ENCODE measurements around the gene PAX8.
"Not testable (repeated sequence)": the region's sequence is repeated elsewhere in the genome, so short reads cannot be mapped to it uniquely, and the experiment has no call there.

PAX8 gene

DNA sequence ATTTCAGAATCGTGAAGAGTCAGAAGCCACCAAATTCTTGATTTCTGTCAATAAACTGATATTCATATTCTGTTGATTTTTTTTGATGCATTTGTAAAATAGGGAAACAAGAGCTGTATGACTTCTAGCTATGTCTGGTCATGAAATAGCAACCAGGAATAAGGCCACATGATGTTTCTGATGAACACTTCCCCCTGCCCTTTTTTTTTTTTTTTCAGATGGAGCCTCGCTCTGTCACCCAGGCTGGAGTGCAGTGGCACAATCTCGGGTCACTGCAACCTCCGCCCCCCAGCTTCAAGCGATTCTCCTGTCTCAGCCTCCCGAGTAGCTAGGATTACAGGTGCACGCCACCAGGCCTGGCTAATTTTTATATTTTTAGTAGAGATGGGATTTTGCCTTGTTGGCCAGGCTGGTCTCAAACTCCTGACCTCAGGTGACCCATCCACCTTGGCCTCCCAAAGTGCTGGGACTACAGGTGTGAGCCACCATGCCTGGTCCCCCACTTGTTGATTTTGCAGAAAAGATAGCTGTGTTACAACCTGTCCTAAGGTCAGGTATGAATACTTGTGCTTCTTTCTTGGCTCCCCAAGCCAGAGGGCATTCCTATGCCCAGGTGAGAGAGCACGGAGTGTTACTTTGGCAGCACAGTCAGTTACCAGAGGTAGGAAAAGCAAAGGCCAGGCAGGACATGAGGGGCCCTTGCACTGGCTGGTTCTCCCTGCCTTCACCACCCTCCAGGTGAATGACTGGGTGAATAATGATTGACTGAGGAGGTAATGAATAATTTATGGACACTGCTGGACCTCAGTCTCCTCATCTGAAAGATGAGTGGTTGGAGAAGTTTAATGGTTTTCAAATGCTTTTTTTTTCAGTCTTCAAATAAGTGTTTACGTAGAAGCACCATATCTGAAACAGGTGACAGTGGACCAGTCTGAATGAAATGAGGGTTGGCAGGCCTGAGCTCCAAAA lies 39.6 kb downstream of the PAX8 start:
- TF ChIP-seq POLR2AphosphoS5 (IDR thresholded peaks at IDR 0.05; ENCODE audit: low read depth) = no peak
- TF ChIP-seq, protein P1, sequence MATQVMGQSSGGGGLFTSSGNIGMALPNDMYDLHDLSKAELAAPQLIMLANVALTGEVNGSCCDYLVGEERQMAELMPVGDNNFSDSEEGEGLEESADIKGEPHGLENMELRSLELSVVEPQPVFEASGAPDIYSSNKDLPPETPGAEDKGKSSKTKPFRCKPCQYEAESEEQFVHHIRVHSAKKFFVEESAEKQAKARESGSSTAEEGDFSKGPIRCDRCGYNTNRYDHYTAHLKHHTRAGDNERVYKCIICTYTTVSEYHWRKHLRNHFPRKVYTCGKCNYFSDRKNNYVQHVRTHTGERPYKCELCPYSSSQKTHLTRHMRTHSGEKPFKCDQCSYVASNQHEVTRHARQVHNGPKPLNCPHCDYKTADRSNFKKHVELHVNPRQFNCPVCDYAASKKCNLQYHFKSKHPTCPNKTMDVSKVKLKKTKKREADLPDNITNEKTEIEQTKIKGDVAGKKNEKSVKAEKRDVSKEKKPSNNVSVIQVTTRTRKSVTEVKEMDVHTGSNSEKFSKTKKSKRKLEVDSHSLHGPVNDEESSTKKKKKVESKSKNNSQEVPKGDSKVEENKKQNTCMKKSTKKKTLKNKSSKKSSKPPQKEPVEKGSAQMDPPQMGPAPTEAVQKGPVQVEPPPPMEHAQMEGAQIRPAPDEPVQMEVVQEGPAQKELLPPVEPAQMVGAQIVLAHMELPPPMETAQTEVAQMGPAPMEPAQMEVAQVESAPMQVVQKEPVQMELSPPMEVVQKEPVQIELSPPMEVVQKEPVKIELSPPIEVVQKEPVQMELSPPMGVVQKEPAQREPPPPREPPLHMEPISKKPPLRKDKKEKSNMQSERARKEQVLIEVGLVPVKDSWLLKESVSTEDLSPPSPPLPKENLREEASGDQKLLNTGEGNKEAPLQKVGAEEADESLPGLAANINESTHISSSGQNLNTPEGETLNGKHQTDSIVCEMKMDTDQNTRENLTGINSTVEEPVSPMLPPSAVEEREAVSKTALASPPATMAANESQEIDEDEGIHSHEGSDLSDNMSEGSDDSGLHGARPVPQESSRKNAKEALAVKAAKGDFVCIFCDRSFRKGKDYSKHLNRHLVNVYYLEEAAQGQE (IDR thresholded peaks at IDR 0.05; ENCODE audit: insufficient replicate concordance, low read depth) = no peak
- no peak for TF ChIP-seq GABPA (IDR thresholded peaks at IDR 0.05; ENCODE audit: low read depth)
- TF ChIP-seq, protein P2, sequence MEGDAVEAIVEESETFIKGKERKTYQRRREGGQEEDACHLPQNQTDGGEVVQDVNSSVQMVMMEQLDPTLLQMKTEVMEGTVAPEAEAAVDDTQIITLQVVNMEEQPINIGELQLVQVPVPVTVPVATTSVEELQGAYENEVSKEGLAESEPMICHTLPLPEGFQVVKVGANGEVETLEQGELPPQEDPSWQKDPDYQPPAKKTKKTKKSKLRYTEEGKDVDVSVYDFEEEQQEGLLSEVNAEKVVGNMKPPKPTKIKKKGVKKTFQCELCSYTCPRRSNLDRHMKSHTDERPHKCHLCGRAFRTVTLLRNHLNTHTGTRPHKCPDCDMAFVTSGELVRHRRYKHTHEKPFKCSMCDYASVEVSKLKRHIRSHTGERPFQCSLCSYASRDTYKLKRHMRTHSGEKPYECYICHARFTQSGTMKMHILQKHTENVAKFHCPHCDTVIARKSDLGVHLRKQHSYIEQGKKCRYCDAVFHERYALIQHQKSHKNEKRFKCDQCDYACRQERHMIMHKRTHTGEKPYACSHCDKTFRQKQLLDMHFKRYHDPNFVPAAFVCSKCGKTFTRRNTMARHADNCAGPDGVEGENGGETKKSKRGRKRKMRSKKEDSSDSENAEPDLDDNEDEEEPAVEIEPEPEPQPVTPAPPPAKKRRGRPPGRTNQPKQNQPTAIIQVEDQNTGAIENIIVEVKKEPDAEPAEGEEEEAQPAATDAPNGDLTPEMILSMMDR (IDR thresholded peaks at IDR 0.05; ENCODE audit: insufficient read depth, low read length) = no peak
- TF ChIP-seq SPI1 (IDR thresholded peaks at IDR 0.05; ENCODE audit: borderline replicate concordance, low read depth) = no peak
- Histone ChIP-seq H3K27ac (replicated peaks) (no peak overlapping the region), H3K27me3 (ENCODE audit: insufficient read depth, poor library complexity, severe bottlenecking) (no peaks in the 10 kb centered on the region), H3K4me3 (replicated peaks; ENCODE audit: insufficient read depth, low read length) (no peak overlapping the region)
- no peak for DNase-seq (ENCODE audit: low read depth in 1 of 2, low spot score in 1 of 2)

DNA sequence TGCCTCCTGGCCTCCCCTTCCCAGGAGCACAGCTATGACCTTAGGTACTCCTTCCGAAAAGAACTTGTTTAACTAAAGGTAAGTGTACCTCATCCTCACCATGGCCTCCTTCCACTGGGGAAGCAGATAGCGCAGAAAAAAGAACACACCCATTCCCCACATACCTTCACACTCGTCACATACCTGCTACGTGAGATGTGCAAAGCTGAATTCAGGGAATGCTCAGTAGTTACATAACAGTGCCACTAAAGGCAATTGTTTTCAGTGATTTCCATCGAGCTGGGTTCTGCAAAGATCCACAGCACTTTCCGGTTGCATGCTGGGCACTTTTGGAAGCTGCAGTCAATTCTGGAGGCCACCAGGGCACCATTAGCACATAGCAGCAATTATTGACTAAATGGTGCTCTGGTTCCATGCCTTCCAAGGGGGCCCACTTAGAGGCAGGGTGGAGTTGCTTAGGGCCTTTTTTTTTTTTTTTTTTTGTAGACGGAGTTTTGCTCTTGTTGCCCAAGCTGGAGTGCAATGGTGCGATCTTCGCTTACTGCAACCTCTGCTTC lies 41.0 kb downstream of the PAX8 start:
- Histone ChIP-seq H3K4me3 (replicated peaks; ENCODE audit: insufficient read depth, low read length) (no peak overlapping the region), H3K27me3 (ENCODE audit: insufficient read depth, poor library complexity, severe bottlenecking) (no peaks in the 10 kb centered on the region), H3K27ac (replicated peaks) (no peak overlapping the region)
- no peak for TF ChIP-seq POLR2AphosphoS5 (IDR thresholded peaks at IDR 0.05; ENCODE audit: low read depth)
- TF ChIP-seq SPI1 (IDR thresholded peaks at IDR 0.05; ENCODE audit: borderline replicate concordance, low read depth) = no peak
- no peak for TF ChIP-seq GABPA (IDR thresholded peaks at IDR 0.05; ENCODE audit: low read depth)
- TF ChIP-seq, protein P1 (IDR thresholded peaks at IDR 0.05; ENCODE audit: insufficient replicate concordance, low read depth) = no peak
- TF ChIP-seq, protein P2 (IDR thresholded peaks at IDR 0.05; ENCODE audit: insufficient read depth, low read length) = no peak
- no peak for DNase-seq (ENCODE audit: low read depth in 1 of 2, low spot score in 1 of 2)

DNA sequence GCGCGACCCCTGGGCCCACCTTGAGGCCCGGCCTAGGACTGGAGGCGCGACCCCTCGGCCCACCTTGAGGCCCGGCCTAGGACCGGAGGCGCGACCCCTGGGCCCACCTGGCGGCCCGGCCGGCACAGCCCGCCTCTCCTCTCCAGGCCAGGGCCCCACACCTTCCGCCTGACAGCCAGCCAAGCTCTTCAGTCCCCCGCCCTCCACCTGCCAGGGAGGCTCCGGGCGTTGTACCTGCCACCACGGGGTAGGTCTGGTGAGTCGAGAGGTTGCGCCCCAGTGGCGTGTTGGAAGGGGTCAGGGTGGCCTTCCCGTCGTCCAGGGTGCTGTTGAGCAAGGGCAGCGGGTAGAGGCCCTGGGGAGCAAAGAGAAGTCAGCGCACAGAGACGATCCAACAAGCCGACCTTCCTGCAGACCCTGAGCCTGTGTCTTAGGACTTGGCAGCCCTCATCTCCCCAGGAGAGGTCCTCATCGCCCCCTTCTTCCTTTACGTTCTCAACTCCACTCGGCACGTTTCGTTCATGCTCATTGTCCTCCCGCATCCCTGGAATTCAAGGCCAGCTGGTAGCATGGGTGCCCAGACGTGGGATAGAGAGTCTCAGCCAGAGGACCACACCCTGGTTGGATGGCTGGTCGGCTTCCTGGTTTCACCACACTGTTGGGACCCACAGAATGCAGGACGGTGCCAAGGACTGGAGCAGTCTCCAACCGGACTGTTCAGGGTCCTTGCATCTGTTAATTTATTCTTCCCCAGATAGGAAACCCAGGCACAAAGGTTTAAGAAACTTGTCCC lies 42.2 kb downstream of the PAX8 start:
- DNase-seq (ENCODE audit: low read depth in 1 of 2, low spot score in 1 of 2) = no peak
- Histone ChIP-seq H3K27ac (replicated peaks) (no peak overlapping the region), H3K4me3 (replicated peaks; ENCODE audit: insufficient read depth, low read length) (no peak overlapping the region), H3K27me3 (ENCODE audit: insufficient read depth, poor library complexity, severe bottlenecking) (no peaks in the 10 kb centered on the region)
- TF ChIP-seq SPI1 (IDR thresholded peaks at IDR 0.05; ENCODE audit: borderline replicate concordance, low read depth) = no peak

DNA sequence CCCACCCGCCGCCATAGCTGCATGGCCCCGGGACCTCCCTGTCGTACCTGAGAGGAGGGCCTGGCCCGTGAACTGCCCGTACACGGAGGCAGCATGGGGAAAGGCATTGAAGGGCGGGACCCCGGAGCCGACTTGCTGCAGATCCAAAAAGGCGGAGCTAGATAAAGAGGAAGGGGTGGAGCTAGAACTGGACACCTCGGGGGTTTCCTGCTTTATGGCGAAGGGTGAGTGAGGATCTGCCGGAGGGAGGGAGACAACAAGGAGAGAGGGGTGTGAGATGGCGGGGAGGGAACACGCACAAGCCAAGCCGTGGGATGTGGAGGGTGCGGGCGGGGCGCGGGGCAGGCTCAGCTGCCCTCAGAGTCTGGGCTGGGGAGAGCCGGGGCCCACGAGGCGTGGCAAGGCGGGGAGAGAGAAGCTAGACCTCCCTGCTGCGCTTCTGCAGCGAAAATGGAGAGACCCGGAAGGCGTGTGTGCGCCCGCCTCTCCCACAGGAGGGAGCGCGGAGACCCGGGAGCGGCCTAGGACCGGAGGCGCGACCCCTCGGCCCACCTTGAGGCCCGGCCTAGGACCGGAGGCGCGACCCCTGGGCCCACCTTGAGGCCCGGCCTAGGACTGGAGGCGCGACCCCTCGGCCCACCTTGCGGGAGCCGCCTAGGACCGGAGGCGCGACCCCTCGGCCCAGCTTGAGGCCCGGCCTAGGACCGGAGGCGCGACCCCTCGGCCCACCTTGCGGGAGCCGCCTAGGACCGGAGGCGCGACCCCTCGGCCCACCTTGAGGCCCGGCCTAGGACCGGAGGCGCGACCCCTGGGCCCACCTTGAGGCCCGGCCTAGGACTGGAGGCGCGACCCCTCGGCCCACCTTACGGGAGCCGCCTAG lies 43.1 kb downstream of the PAX8 start:
- not testable (repeated sequence) for H3K27ac ChIP-seq (replicated peaks)

More for the DNA sequence above, 43.1 kb downstream of the PAX8 start:
- H3K27me3 ChIP-seq (ENCODE audit: insufficient read depth, poor library complexity, severe bottlenecking); H3K4me3 ChIP-seq (replicated peaks; ENCODE audit: insufficient read depth, low read length); DNase-seq (ENCODE audit: low read depth in 1 of 2, low spot score in 1 of 2): not testable (repeated sequence)
